Neural cell (in vitro differentiated cells): Measurements from ENCODE around the gene CKAP4.
"Not testable (repeated sequence)": the region's sequence is repeated elsewhere in the genome, so short reads cannot be mapped to it uniquely, and the experiment has no call there.

Source experiments
- EP300 ChIP-seq: fragments of 450-650 bp; conservative IDR thresholded peaks from 2 replicates; pipeline ENCODE4 v1.6.1; 2014; ENCODE audit warnings: antibody characterized with exemption, mild to moderate bottlenecking, moderate library complexity; ENCODE audit not compliant: poor library complexity, severe bottlenecking
- EZH2 ChIP-seq: fragments of 200-600, 300-800 bp; shearing (Covaris generic), sonication (generic); IDR thresholded peaks from 2 replicates; pipeline ENCODE4 v1.6.1; 2014; ENCODE audit warnings: antibody characterized with exemption, low read length, borderline replicate concordance, mild to moderate bottlenecking; ENCODE audit not compliant: insufficient read depth, poor library complexity, severe bottlenecking
- MXI1 ChIP-seq: fragments of 450-650 bp; conservative IDR thresholded peaks from 2 replicates; pipeline ENCODE4 v1.6.1; 2014; ENCODE audit warnings: antibody characterized with exemption, mild to moderate bottlenecking; ENCODE audit not compliant: poor library complexity, severe bottlenecking
- POLR2AphosphoS5 ChIP-seq: IDR thresholded peaks from 2 replicates; pipeline ENCODE4 v1.6.1; 2012
- RAD21 ChIP-seq: fragments of 450-650 bp; conservative IDR thresholded peaks from 2 replicates; pipeline ENCODE4 v1.6.1; 2014; ENCODE audit warnings: antibody characterized with exemption, mild to moderate bottlenecking, moderate library complexity
- TF ChIP-seq, protein P1 (sequence below): fragments of 450-650 bp; IDR thresholded peaks from 2 replicates; pipeline ENCODE4 v1.5.1; 2014; ENCODE audit warnings: antibody characterized with exemption, mild to moderate bottlenecking, moderate library complexity; ENCODE audit not compliant: poor library complexity, severe bottlenecking
- TF ChIP-seq, protein P2 (sequence below): IDR thresholded peaks from 2 replicates; pipeline ENCODE4 v1.6.1; 2012; ENCODE audit warnings: borderline replicate concordance

DNA sequence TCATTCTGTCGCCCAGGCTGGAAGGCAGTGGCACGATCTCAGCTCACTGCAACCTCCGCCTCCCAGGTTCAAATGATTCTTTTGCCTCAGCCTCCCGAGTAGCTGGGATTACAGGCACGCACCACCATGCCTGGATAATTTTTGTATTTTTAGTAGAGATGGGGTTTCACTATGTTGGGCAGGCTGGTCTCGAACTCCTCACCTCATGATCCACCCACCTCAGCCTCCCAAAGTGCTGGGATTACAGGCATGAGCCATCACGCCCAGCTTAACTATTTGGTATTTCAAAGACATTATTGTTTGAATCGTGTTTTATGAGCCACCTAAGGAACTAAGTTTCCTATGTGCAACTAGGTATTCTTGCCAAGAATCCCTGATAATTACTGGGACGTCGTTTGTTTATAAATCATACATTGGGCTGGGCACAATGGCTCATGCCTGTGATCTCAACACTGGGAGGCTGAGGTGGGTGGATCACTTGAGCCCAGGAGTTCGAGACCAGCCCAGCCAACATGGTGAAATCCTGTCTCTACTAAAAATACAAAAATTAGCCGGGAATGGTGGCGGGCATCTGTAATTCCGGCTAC lies 38.8 kb upstream of the CKAP4 start:
- TF ChIP-seq EZH2, EP300, MXI1, POLR2AphosphoS5, RAD21: not testable (repeated sequence)
- TF ChIP-seq, protein P1, sequence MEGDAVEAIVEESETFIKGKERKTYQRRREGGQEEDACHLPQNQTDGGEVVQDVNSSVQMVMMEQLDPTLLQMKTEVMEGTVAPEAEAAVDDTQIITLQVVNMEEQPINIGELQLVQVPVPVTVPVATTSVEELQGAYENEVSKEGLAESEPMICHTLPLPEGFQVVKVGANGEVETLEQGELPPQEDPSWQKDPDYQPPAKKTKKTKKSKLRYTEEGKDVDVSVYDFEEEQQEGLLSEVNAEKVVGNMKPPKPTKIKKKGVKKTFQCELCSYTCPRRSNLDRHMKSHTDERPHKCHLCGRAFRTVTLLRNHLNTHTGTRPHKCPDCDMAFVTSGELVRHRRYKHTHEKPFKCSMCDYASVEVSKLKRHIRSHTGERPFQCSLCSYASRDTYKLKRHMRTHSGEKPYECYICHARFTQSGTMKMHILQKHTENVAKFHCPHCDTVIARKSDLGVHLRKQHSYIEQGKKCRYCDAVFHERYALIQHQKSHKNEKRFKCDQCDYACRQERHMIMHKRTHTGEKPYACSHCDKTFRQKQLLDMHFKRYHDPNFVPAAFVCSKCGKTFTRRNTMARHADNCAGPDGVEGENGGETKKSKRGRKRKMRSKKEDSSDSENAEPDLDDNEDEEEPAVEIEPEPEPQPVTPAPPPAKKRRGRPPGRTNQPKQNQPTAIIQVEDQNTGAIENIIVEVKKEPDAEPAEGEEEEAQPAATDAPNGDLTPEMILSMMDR, result not testable (repeated sequence)
- TF ChIP-seq, protein P2, sequence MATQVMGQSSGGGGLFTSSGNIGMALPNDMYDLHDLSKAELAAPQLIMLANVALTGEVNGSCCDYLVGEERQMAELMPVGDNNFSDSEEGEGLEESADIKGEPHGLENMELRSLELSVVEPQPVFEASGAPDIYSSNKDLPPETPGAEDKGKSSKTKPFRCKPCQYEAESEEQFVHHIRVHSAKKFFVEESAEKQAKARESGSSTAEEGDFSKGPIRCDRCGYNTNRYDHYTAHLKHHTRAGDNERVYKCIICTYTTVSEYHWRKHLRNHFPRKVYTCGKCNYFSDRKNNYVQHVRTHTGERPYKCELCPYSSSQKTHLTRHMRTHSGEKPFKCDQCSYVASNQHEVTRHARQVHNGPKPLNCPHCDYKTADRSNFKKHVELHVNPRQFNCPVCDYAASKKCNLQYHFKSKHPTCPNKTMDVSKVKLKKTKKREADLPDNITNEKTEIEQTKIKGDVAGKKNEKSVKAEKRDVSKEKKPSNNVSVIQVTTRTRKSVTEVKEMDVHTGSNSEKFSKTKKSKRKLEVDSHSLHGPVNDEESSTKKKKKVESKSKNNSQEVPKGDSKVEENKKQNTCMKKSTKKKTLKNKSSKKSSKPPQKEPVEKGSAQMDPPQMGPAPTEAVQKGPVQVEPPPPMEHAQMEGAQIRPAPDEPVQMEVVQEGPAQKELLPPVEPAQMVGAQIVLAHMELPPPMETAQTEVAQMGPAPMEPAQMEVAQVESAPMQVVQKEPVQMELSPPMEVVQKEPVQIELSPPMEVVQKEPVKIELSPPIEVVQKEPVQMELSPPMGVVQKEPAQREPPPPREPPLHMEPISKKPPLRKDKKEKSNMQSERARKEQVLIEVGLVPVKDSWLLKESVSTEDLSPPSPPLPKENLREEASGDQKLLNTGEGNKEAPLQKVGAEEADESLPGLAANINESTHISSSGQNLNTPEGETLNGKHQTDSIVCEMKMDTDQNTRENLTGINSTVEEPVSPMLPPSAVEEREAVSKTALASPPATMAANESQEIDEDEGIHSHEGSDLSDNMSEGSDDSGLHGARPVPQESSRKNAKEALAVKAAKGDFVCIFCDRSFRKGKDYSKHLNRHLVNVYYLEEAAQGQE, result not testable (repeated sequence)
